Gastrocnemius medialis (tissue), 4 donors: ENCODE results near the gene GNGT2. TPM values are rescaled to one million over a fixed set of nuclear protein-coding genes. Genes with fewer than 3 reads are reported as not detected.

Experiments used
- ATAC-seq, 2 donors: fragments of 150-250 bp; one replicate each; pipeline ENCODE4 v1.9.1; 2016
- DNase-seq, 2 donors: peaks; one replicate each; pipeline ENCODE4 v3.0.0-alpha.2; 2019
- H3K27ac ChIP-seq, 4 donors: fragments of 200-600 bp; sonication (generic); 1 replicate in 1 of 4; 2 replicates in 3 of 4; pipeline ENCODE4 v1.5.1; 2016 to 2018; ENCODE audit warnings: mild to moderate bottlenecking in 2 of 4, moderate library complexity in 1 of 4
- H3K27me3 ChIP-seq, 3 donors: fragments of 200-600 bp; sonication (generic) in 2 of 3; 1 replicate in 1 of 3; 2 replicates in 2 of 3; pipeline versions ENCODE4 v1.5.1 to v1.6.0; 2016 to 2019; ENCODE audit warnings: mild to moderate bottlenecking in 1 of 3, moderate library complexity in 1 of 3
- H3K36me3 ChIP-seq, 2 donors: fragments of 200-600 bp; sonication (generic) in 1 of 2; one replicate each; pipeline ENCODE4 v1.5.1; 2017 to 2018
- H3K4me1 ChIP-seq, 2 donors: fragments of 200-600 bp; sonication (generic) in 1 of 2; one replicate each; pipeline ENCODE4 v1.5.1; 2016 to 2017; ENCODE audit warnings: mild to moderate bottlenecking in 2 of 2
- H3K4me3 ChIP-seq, 4 donors: fragments of 200-600 bp; sonication (generic) in 3 of 4; 1 replicate in 1 of 4; 2 replicates in 3 of 4; pipeline ENCODE4 v1.5.1; 2016 to 2019; ENCODE audit warnings: mild to moderate bottlenecking in 2 of 4
- H3K9me3 ChIP-seq, 3 donors: fragments of 200-600 bp; sonication (generic) in 2 of 3; 1 replicate in 1 of 3; 2 replicates in 2 of 3; pipeline ENCODE4 v1.5.1; 2016 to 2019
- CTCF ChIP-seq, 5 experiments: fragments of 450-650 bp in 3 of 5; fragments of 200-600 bp in 2 of 5; sonication (generic) in 2 of 5; IDR thresholded peaks in 4 of 5; conservative IDR thresholded peaks in 1 of 5; 1 replicate in 4 of 5; 2 replicates in 1 of 5; pipeline ENCODE4 v1.5.1; 2016 to 2019; ENCODE audit warnings: antibody characterized with exemption in 5 of 5, mild to moderate bottlenecking in 3 of 5, moderate library complexity in 3 of 5
- POLR2A ChIP-seq, 2 donors: fragments of 450-650 bp; IDR thresholded peaks; one replicate each; pipeline ENCODE4 v1.6.1; 2017; ENCODE audit warnings: antibody characterized with exemption in 2 of 2, mild to moderate bottlenecking in 2 of 2, moderate library complexity in 2 of 2
- in situ Hi-C, 4 donors: fragments of 200-750 bp; cut with MboI; loops; one replicate each; pipeline versions ENCODE4 v1.15.0 to v1.8.0; 2017; ENCODE audit warnings: low sequenced_read_pairs in 4 of 4
- intact Hi-C: fragments of 100-400 bp; cut with DNase I; formaldehyde crosslinking; loops from one replicate; pipeline ENCODE4 v1.15.1; 2023; ENCODE audit warnings: low total_unique reads
- total RNA-seq, 4 donors: library from RNA; depleted of rRNA; stranded (reverse); fragments of >200 nt; gene quantifications; one replicate each; pipeline versions ENCODE4 v1.1.0 to v1.2.3, GENCODE V29; 2016

Gene GNGT2
- total RNA-seq, 4 donors from 2014 or later: not detected

- no peaks in the 10 kb centered on the region for H3K4me1 ChIP-seq
- no peak for ATAC-seq
- no peak overlapping the region for H3K4me3 ChIP-seq
- no peaks in the 10 kb centered on the region for H3K9me3 ChIP-seq
- intact Hi-C loops (no loop called here), in situ Hi-C loops (no loop called here)
- H3K27ac ChIP-seq: no peak overlapping the region
- TF ChIP-seq POLR2A (IDR thresholded peaks at IDR 0.05): no peak
- no peak for TF ChIP-seq CTCF (IDR thresholded peaks at IDR 0.05 in 4 of 5, conservative IDR thresholded peaks at IDR 0.05 in 1 of 5)
- H3K36me3 ChIP-seq: no peaks in the 10 kb centered on the region
- DNase-seq: no peak
- peaks cover 3 to 13% (median 5%) of the 10 kb centered on the region in 3 donors for H3K27me3 ChIP-seq
Measured at GRCh38 chr17:49204516-49204915, 5.9 kb downstream of the GNGT2 start.

GRCh38 chr17:49203796-49204195 is 6.6 kb downstream of the GNGT2 start:
- no peaks in the 10 kb centered on the region for H3K36me3 ChIP-seq
- no peaks in the 10 kb centered on the region for H3K9me3 ChIP-seq
- ATAC-seq (no peak), DNase-seq (no peak)
- in situ Hi-C loops (no loop called here), intact Hi-C loops (no loop called here)
- H3K27ac ChIP-seq: no peak overlapping the region
- H3K4me3 ChIP-seq: no peak overlapping the region
- H3K27me3 ChIP-seq: peaks cover 0 to 6% (median 0%) of the 10 kb centered on the region in 3 donors
- TF ChIP-seq CTCF (IDR thresholded peaks at IDR 0.05 in 4 of 5, conservative IDR thresholded peaks at IDR 0.05 in 1 of 5): no peak
- no peak for TF ChIP-seq POLR2A (IDR thresholded peaks at IDR 0.05)
- no peaks in the 10 kb centered on the region for H3K4me1 ChIP-seq

- ATAC-seq (no peak), DNase-seq (no peak)
- intact Hi-C loops (no loop called here), in situ Hi-C loops (no loop called here)
- Histone ChIP-seq H3K27ac (no peak overlapping the region), H3K36me3 (no peaks in the 10 kb centered on the region), H3K27me3 (no peaks in the 10 kb centered on the region), H3K4me3 (no peak overlapping the region), H3K9me3 (no peaks in the 10 kb centered on the region), H3K4me1 (no peaks in the 10 kb centered on the region)
- no peak for TF ChIP-seq POLR2A (IDR thresholded peaks at IDR 0.05)
- no peak for TF ChIP-seq CTCF (IDR thresholded peaks at IDR 0.05 in 4 of 5, conservative IDR thresholded peaks at IDR 0.05 in 1 of 5)
Measured at GRCh38 chr17:49201481-49201927, 8.9 kb downstream of the GNGT2 start.

- in situ Hi-C loops (no loop called here), intact Hi-C loops (no loop called here)
Measured at GRCh38 chr17:49200423-49201083, 9.8 kb downstream of the GNGT2 start.

More at GRCh38 chr17:49200423-49201083, 9.8 kb downstream of the GNGT2 start:
- no peaks in the 10 kb centered on the region for H3K27me3 ChIP-seq
- no peaks in the 10 kb centered on the region for H3K36me3 ChIP-seq
- DNase-seq: no peak
- no peak for ATAC-seq
- no peaks in the 10 kb centered on the region for H3K9me3 ChIP-seq
- TF ChIP-seq POLR2A (IDR thresholded peaks at IDR 0.05) (no peak), CTCF (IDR thresholded peaks at IDR 0.05 in 4 of 5, conservative IDR thresholded peaks at IDR 0.05 in 1 of 5) (no peak)
- no peak overlapping the region for H3K4me3 ChIP-seq
- H3K27ac ChIP-seq: no peak overlapping the region
- no peaks in the 10 kb centered on the region for H3K4me1 ChIP-seq
